PC-3 (cell line): ENCODE results near the gene OR4M1.

Experiments used
- EZH2 ChIP-seq: fragments of 300-600 bp; sonication (generic); IDR thresholded peaks from one replicate; pipeline ENCODE4 v1.6.1; 2017; ENCODE audit warnings: antibody characterized with exemption, mild to moderate bottlenecking, low read length; ENCODE audit not compliant: unreplicated experiment
- EZH2phosphoT487 ChIP-seq: fragments of 300-600 bp; sonication (generic); IDR thresholded peaks from 2 replicates; pipeline ENCODE4 v1.6.1; 2018; ENCODE audit warnings: mild to moderate bottlenecking, antibody characterized with exemption, low read length, borderline replicate concordance
- TF ChIP-seq, protein P1 (sequence below): fragments of 300-600 bp; sonication (generic); conservative IDR thresholded peaks from 2 replicates; pipeline ENCODE4 v1.5.1; 2017; ENCODE audit warnings: antibody characterized with exemption, low read depth, mild to moderate bottlenecking, low read length

- TF ChIP-seq, protein P1, sequence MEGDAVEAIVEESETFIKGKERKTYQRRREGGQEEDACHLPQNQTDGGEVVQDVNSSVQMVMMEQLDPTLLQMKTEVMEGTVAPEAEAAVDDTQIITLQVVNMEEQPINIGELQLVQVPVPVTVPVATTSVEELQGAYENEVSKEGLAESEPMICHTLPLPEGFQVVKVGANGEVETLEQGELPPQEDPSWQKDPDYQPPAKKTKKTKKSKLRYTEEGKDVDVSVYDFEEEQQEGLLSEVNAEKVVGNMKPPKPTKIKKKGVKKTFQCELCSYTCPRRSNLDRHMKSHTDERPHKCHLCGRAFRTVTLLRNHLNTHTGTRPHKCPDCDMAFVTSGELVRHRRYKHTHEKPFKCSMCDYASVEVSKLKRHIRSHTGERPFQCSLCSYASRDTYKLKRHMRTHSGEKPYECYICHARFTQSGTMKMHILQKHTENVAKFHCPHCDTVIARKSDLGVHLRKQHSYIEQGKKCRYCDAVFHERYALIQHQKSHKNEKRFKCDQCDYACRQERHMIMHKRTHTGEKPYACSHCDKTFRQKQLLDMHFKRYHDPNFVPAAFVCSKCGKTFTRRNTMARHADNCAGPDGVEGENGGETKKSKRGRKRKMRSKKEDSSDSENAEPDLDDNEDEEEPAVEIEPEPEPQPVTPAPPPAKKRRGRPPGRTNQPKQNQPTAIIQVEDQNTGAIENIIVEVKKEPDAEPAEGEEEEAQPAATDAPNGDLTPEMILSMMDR, result no peak
- TF ChIP-seq EZH2, result no peak
- no peak for TF ChIP-seq EZH2phosphoT487
Measured at GRCh38 chr14:19801118-19801464, 27.8 kb downstream of the OR4M1 start.
